HG02870 (cell line): ENCODE results near the gene TMEM9.

ENCODE experiments used
- ATAC-seq: cut with Tn5 transposase; IDR thresholded peaks from one replicate; pipeline ENCODE4 v1.9.1; 2021; ENCODE audit warnings: mild to moderate bottlenecking, moderate library complexity; ENCODE audit not compliant: unreplicated experiment

The TMEM9 gene

GRCh38 chr1:201128962-201129361, 25.3 kb downstream of the TMEM9 start:
- ATAC-seq = no peak

- ATAC-seq = no peak
Observed at GRCh38 chr1:201128476-201128875, 25.8 kb downstream of the TMEM9 start.

GRCh38 chr1:201127755-201128455, 26.4 kb downstream of the TMEM9 start:
- no peak for ATAC-seq

GRCh38 chr1:201126832-201127754, 27.2 kb downstream of the TMEM9 start, which contains the start of gene ASCL5:
Gene ASCL5, minus strand, starts transcription at chr1:201127184. Its CDS starts 11,812 bp downstream, at chr1:201115372.
- no peak for ATAC-seq

- no peak for ATAC-seq
Observed at GRCh38 chr1:201126463-201126831, 27.8 kb downstream of the TMEM9 start.

GRCh38 chr1:201125800-201126199, 28.5 kb downstream of the TMEM9 start:
- no peak for ATAC-seq

- ATAC-seq = no peak
Observed at GRCh38 chr1:201125019-201125418, 29.3 kb downstream of the TMEM9 start.

- no peak for ATAC-seq
Observed at GRCh38 chr1:201123866-201124265, 30.4 kb downstream of the TMEM9 start.

GRCh38 chr1:201122321-201122957, 31.8 kb downstream of the TMEM9 start:
- no peak for ATAC-seq

- no peak for ATAC-seq
Observed at GRCh38 chr1:201119206-201120197, 34.8 kb downstream of the TMEM9 start.

- no peak for ATAC-seq
Observed at GRCh38 chr1:201116091-201116490, 38.2 kb downstream of the TMEM9 start.

- no peak for ATAC-seq
Observed at GRCh38 chr1:201115390-201115937, 38.8 kb downstream of the TMEM9 start.

GRCh38 chr1:201114245-201115131, 39.8 kb downstream of the TMEM9 start:
- ATAC-seq = peak; percentile 73

- ATAC-seq = no peak
Observed at GRCh38 chr1:201113451-201114244, 40.6 kb downstream of the TMEM9 start.

- no peak for ATAC-seq
Observed at GRCh38 chr1:201112926-201113325, 41.3 kb downstream of the TMEM9 start.

GRCh38 chr1:201112173-201112731, 42.0 kb downstream of the TMEM9 start, which contains the start of gene CACNA1S:
Gene CACNA1S, minus strand, starts transcription at chr1:201112426. Its CDS starts 87 bp downstream, at chr1:201112339.
- no peak for ATAC-seq

GRCh38 chr1:201111672-201112071, 42.6 kb downstream of the TMEM9 start:
- ATAC-seq = no peak

- ATAC-seq = no peak
Observed at GRCh38 chr1:201111156-201111555, 43.1 kb downstream of the TMEM9 start.
